Left renal pelvis (tissue), 4 donors: Measurements from ENCODE around the gene KCNIP1. TPM values are rescaled to one million over a fixed set of nuclear protein-coding genes. Genes with fewer than 3 reads are reported as not detected.

ENCODE experiments used
- DNase-seq, 4 donors: peaks; one replicate each; pipeline ENCODE4 v3.0.0-alpha.2; 2013; ENCODE audit warnings: low read depth in 4 of 4, low spot score in 3 of 4
- polyA plus RNA-seq, 4 donors: library from polyadenylated mRNA; unstranded; fragments of 120-200 nt; gene quantifications; one replicate each; pipeline ENCODE4 v1.2.1, GENCODE V29; 2013; ENCODE audit not compliant: insufficient read length in 4 of 4

KCNIP1 gene
- polyA plus RNA-seq, 4 donors, result 9.7 to 13.7 (median 10.5) TPM

DNA sequence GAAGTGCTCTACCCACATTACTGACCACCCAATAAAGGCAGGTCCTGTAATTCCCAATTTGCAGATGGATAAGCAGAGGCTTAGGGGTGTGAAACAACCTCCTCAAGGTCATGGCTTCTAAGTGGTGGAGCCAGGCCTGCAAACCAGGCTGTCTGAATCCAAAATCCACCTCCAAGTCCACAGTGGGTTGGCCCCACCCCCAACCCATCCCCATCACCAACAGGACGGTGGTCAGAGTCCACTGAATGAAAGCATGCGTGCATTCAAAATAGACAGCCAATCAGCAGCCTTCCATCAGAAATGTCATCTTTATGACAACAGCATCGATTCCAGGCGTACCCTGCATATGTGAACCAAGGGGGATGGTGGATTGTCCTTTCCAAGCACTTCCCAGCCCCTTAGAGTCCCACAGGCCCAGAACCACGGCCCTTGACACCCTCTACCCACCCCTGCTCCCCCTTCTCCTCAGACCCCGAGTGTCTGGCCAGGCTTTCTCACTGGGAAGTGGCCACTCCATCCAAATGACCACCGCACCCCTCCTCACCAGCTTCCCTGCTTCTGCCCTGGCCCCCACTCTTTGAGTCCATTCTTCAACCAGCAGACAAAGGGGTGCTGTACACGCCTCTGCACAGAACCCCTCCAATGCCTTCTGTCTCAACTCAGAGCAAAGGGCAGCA, 133.1 kb downstream of the KCNIP1 start:
- DNase-seq, result no peak

DNA sequence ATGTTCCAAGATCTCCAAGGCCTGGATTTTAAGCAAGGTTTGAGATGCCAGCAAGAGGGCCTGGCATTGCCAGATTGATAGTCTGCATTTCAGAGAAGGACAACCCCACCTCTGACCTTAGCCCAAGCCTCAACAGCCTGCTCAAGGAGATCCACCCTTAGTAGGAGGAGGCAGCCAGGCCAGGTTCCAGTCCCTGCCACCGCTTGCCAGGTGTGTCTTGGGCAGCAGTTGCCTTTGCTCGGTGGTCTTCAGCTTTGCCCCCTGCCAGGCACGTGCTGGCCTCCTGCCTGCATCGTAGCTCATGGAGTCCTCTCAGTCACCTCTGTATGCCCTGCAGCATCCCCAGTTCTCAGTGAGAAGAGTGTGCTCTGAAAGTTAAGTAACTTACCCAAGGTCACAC, 134.2 kb downstream of the KCNIP1 start:
- DNase-seq, result no peak

DNA sequence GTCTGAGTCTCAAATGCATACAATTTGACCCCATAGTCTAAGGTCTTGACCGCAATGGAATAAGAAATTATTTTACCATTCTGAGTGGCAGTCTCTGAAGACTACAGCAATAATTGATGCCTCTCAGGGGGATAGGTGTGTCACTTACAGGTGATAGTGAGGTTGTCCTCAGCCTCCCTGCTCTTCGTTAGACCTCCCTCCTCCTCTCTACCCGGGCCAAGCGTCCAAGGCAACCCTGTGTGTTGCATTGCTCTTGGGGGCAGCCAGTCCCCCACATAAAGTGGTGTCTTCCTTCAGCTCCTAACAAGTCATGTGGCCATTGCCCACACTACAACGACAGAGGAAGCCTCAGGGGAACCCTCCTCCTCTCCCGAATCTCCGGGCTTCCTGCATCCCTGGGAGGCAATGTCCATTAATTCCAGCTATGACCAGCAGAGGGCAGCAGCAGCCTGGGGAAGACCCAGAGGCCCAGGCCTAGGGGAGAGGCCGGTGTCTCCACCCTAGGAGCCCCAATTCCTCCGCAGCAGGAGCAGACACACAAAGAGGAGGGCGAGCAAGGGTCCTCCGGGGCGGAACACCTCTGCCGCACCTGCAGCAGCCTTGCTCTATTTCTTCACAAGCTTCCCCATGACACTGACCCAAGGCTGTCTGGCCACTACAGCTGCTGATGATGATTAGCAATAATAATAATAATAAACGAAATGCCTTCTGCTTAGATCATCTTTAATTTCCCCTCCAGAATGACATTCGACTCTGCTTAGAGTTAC, 134.8 kb downstream of the KCNIP1 start:
- no peak for DNase-seq

DNA sequence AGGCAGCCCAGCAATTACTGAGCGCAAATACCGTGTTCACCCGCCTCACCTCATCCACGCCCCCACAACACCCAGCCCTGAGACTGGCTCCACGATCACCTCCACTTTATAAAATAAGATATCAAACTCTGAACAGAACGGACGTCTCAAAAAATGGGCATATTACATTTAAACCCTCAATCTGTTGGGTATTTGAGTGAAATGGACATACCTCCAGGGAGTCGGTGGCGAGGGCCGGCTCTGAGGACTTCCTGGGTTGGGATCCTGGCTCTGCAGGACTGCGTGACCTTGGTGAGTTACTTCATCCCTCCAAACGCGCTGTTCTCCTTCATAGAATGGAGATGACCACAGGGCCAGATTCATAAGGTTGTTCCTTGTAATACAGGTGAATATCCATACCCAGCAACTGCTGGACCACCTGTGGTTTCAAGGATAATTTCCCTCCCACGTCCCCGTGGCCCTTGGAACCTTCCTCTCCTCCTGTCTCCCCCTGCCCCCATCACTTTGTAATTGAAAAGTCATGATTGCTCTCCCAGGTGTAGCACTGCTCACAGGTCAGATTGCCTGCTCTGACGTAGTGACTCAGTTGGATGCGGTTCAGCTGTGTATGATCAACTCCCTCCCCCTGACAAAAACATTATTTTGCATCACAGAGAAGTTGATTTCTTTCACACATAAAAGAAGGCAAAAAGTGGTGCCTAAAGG, 135.6 kb downstream of the KCNIP1 start:
- DNase-seq, result no peak

DNA sequence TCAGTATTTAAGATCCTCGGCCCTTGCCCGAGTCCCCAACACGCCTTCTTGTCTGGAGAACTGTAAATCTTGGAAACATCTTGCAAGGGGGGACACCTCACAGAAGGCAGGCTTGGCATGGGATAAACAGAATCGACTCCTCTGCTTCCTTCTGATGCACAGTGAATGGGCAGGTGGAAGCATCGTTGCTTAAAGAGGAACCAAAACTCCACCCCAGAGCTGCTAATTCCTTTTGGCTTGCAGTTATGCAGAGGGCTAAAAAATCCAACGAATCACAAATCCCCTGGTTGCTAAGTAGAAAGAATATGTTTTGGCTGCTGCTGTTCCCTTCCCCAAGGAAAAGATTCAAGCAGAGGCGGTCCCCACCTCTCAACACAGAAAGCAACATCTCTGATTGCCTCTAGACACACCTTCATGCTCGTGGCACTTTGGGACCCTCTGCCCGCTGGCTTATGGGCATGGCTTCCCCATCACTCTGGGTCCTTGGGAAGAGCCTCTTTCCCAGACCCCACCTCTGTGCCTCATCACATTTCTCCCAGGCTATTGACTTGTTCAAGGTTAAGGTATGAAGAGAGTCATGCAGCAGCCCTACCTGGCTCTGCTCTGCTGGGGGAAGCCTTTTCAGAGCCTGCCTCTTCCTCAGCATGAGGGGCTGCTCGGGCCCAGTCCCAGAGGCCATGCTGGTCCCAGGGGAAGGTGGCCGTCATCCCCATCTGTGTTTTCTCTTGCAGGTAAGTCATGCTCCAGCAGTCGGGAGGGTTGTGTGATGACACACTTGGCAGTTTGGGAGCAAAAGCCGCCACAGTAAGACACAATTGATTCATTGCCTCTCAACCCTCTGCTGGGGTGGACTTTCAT, 137.1 kb downstream of the KCNIP1 start:
- no peak for DNase-seq

DNA sequence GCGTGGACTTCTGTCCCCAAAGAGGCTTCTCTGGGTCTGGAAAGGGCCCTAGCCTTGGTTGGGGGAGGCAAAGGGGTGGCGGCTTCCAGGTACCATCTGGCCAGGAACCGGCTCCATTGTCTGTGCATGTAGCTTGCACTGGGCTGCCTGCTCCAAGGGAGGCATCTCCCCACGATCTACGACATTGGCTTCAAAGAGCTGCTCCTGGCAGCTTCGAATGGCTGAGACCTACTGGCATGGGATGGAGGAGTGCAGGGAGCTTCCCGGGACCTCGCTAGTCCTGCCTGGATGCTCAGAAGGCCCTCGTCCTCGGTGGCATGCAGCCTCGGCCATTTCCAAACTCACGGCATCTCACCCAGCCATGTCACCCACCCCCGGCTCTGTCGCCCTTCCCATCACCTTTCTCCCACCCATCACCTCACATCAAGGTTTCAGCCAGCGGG, 137.8 kb downstream of the KCNIP1 start:
- no peak for DNase-seq

DNA sequence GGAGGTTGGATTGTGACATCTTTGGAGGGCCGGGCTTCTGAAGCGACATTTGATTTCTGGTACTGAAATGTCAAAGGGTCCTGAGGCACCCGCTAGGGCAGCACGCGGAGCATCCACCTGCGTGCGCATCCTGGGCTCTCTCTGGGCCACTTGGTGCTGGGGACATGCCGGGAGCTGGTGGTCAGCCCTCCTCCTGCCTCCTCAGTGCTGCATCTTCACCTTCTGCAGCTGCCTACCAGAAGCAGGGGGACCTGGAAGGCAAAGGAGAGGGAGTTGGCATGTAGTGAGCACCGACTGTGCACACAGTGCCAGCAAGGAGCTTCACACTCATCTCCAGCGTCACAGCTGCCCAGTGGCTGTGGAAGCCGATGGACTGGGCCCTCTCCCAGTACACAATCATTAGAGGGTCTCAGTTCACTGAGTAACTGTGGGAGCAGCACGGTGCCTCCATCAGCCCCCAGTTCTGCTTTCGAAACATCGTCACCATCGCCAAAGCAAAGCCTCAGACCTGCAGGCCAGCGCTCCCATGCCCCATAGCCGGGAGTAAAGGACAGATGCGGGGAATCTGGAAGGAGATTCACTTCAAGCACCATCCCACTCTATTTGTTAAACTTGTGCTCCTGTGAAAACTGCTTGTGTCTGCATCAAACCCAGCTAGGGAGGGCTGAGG, 138.4 kb downstream of the KCNIP1 start:
- DNase-seq, result no peak

DNA sequence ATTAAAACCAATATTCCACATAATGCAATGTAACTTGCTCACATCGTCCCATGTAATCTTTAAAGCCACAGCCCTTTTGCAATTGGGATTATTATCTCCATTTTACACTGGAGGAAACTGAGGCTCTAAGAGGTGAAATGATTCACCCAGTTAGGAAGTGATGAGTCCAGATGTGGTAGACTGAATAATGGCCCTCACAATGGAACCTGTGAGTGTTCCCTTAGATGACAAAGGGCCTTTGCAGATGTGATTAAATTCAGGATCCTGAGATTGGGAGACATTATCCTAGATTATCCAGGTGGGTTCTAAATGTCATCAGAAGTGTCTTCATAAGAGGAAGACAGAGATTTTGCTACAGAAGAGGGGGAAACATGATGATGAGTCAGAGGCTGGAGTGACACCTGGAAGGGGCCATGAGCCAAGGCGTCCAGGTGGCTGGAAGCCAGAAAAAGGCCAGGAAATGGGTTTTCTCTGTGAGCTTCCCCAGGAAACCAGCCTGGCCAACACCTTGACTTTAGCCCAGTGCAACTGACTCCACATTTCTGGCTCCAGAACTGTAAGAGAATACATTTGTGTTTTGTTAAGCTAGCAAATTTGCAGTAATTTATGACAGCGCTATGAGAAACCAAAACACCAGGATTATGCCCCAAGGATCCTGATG, 139.1 kb downstream of the KCNIP1 start:
- no peak for DNase-seq

DNA sequence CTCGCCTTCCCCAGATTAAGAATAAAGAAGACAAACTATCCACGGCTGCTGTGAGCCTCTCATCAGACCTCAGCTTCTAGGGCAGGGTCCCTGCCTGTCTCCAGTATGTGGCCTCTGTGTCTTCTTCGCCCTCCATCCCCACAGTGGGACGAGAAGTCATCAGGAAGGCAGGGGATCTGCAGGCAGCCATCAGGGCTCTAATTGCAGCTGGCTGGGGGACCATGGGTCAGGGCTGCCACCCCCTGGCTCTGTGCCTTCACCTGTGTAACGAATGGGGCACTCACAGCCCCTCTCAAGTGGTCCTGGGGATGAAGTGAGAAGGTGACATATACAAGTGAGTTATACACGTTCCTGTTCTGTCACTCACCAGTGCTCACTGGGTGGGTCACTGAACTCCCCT, 139.8 kb downstream of the KCNIP1 start:
- no peak for DNase-seq

DNA sequence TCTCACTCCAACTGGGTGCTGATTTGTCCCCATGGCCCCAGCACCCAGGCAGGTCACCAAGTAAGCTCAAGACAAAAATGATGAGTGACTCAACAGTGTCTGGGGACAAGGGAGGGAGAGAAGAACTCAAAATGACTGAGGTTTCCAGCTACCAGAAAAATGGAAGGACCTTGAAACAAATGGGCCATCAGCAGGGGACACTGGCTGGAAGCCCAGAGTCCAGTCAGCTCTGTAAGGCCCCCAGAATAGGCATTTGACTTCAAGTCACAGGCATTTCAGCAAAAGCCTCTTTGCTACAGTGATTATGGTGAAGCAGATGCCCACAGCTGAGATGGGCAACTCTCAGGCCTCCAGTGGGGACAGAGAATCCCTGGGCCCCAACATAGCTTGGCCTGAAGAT, 140.7 kb downstream of the KCNIP1 start:
- no peak for DNase-seq

DNA sequence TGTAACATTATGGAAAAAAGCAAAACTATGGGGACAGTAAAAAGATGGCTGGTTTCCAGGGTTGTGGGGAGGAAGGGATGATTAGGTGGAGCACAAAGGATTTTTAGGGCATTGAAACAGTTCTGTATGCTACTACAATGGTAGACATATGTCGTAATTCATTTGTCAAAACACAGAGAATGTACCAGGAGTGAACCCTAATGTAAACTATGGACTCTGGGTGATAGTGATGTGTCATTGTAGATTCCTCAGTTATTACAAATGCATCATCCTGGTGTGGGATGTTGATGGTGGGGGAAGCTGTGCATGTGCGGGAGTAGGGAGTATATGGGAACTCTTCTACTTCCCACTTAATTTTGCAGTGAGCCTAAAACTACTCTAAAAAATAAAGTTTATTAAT, 144.7 kb downstream of the KCNIP1 start:
- DNase-seq, result no peak

DNA sequence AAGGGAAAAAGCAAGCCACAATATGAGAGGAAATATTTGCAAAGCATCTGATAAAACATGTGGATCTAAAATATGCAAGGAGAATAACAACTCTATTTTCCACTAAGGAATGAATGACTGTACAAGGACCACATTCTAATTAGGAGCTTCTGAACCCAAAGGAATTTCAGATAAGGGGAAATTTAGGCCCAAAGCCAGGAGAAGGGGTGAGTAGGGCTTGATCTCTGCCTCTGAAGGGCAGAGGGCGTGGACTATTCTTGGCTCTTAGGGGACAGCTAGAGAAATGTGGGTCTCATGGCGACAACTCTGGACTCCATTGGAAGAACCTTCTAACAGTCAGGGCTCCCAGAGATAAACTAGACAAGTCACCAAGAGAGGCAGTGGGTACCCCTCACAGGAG, 147.0 kb downstream of the KCNIP1 start:
- no peak for DNase-seq

DNA sequence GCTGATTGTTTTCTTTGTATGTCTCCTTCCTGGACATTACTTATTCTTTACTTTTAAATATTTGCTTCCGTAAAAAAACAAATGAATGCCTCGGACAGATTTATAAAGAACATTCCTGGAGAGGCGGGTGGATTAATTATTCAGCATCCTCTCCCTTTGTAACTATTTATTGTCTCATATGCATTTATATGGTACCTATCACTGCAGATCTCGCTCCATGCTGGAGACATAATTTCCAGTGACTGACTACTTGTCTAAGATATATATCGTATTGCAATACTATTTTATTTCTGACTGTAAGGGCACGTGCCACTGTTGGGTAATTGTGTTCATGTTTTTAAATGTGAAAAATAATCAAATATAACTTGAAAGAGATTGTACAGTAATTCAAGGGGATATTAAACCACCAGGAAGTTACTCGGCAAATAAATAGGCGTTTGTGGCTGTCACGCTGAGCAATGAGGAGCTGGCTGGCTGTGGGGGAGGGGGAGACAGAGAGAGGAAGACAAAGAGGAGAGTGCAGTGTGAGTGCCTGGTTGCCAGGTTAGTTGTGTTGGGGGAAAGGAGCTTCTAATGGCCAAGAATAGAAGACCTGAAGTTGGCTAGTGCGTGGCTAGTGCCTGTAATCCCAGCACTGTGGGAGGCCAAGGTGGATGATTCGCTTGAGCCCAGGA, 147.9 kb downstream of the KCNIP1 start:
- no peak for DNase-seq

DNA sequence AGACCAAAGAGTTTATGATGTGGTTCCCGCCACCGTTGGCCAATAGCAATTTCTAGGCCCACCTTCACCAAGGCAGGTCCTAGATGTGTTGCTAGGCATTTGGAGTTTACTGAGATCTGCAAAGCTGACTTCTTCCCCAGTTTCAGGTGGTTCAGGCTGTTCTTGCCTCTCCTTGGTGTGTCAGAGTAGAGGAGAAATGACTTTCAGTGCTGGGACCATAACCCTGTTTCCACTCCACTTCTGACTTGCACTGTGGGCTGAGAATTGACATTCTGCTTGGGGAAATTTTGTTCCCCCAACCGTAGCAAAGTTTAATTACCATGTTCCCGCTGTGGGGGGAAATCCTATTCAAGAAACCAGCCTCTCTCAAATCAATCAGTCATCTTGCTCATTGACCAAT, 151.7 kb downstream of the KCNIP1 start:
- DNase-seq, result no peak

DNA sequence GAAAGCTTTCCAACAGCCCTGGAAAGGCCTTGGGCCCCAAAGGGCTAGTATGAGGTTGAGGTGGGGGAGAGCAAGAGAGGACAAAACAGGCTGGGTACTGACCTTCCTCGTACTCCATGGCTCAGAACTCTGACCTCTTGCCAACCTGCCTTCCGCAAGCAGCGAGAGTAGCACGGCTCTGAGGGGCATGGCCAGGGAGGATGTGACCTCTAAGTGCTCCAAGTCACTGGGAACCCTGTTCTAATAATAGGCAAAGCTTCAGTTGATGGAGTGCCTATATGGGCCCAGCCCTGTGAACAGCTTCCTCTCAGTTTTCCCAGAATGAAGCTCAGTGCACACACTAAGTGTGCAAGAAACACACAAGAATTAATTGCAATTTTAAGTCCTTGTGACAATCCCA, 152.1 kb downstream of the KCNIP1 start:
- no peak for DNase-seq

DNA sequence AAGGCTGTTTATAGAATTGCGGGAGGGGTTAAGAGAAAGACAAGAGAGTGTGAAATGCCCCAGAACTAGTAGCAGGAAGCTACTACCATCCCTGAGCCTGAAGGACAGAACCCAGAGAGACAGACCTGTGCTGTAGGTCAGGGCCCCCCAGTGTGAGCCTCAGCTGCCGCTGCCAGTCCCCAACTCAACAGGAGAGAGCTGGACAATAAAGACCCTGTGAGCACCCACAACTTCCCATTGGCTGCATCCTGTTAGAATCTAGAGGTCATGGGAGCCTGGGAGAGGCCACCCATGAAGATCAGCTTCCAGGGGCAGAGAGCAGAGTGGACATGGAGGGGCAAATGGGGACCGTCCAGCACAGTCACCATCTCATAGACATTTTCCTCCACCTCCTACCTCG, 152.5 kb downstream of the KCNIP1 start:
- no peak for DNase-seq

DNA sequence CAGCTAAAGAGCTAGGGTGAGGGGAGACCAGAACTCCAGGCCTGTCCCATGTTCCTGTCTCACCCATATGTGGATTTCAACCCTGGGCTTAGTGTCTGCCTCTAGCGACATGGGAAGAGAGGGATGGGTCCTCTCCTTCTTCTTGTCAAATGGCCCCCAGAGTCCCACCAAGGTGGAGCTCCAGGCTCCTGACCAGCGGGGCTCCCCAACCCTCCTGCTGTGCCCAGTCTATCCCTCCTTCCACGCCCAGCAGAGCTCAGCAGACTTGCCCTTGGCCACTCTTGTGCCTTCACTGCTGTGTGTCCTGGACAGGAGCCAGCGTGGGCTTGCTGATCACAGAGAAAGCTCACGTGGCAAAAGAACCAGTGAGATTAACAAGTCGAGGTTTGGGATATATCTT, 156.7 kb downstream of the KCNIP1 start:
- no peak for DNase-seq

DNA sequence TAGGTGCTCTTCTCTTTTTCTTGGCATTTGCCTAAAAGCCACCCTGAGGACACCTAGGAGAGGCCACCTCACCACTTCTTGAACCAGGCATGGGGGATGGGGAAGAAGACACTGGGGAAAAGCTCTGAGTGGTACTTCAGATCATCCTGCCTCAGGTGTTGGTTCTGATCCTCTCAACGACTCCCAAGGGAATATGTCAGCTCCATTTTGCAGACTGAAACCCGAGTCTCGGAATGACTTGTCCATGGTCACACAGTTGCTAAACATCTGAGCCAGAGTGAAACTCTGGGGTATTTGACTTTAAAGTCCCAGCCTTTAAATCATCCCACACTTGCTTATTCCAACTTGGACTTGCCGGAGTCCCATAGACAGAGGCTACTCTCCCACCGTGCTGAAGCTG, 159.1 kb downstream of the KCNIP1 start:
- no peak for DNase-seq

DNA sequence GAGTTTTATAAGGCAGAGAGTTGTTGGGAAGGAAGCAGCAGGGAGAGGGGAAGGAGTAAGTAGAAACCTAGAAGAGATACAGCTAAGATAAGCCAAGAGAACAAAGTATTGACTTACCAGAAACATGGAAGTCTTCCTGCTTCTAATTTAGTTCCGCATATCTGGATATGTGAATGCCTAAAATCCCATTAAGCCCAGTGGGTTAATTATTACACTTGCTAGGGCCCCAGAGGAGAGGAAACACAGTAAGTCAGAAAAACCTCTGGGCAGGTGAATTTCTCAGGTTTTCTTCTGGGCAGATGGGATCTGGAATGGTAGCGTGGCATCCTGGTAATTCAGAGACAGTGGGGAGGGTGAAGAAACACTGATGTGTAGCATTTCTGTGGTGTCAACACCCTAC, 175.0 kb downstream of the KCNIP1 start:
- no peak for DNase-seq
